Duodenal mucosa (tissue), 2 donors: ENCODE measurements around the gene NCOA5.

Source experiments
- H3K27ac ChIP-seq: one replicate; pipeline ENCODE4 v1.7.0; 2013; ENCODE audit warnings: low read depth, low read length
- H3K27me3 ChIP-seq, 2 donors: one replicate each; pipeline ENCODE4 v1.7.0; 2013; ENCODE audit warnings: low read length in 2 of 2, control low read depth in 1 of 2; ENCODE audit not compliant: insufficient read depth in 2 of 2, control insufficient read depth in 1 of 2
- H3K36me3 ChIP-seq, 2 donors: one replicate each; pipeline ENCODE4 v1.7.0; 2013; ENCODE audit warnings: low read length in 2 of 2, control low read depth in 1 of 2; ENCODE audit not compliant: insufficient read depth in 2 of 2, control insufficient read depth in 1 of 2
- H3K4me1 ChIP-seq, 2 donors: one replicate each; pipeline ENCODE4 v1.7.0; 2013; ENCODE audit warnings: low read length in 2 of 2, control low read depth in 1 of 2; ENCODE audit not compliant: insufficient read depth in 2 of 2, control insufficient read depth in 1 of 2
- H3K4me3 ChIP-seq, 2 donors: one replicate each; pipeline ENCODE4 v1.7.0; 2013; ENCODE audit warnings: low read length in 2 of 2, low read depth in 1 of 2
- H3K9ac ChIP-seq, 2 donors: one replicate each; pipeline ENCODE4 v1.7.0; 2013; ENCODE audit warnings: low read length in 2 of 2, low read depth in 1 of 2
- H3K9me3 ChIP-seq, 2 donors: one replicate each; pipeline ENCODE4 v1.7.0; 2013; ENCODE audit warnings: low read length in 2 of 2, control low read depth in 1 of 2; ENCODE audit not compliant: control insufficient read depth in 1 of 2

NCOA5 gene

DNA sequence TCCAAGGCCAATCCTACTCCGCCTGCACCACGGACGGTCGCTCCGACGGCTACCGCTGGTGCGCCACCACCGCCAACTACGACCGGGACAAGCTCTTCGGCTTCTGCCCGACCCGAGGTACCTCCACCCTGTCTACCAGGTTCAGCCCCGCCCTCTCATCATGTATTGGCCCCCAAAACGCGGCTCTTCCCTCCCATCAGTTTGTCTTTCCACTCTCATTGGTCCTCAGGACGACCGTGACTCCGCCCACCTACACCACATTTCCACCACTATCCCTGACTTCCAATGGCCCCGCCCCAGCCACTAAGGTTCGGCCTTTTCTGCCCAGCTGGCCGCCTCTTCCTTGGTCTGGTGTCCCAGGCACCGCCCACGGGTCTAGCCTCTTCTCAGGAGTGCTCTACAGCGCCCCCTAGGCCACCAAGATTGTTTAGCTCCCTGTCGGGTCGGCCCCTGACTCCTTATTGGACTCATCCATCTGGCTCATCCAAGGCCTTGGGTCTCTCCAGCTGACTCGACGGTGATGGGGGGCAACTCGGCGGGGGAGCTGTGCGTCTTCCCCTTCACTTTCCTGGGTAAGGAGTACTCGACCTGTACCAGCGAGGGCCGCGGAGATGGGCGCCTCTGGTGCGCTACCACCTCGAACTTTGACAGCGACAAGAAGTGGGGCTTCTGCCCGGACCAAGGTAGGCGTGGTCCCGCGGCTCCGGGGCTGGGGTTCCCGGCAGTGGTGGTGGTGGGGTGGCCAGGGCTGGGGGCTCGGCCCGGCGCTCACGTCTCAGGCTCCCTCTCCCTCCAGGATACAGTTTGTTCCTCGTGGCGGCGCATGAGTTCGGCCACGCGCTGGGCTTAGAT, 77.9 kb downstream of the NCOA5 start:
- Histone ChIP-seq H3K9me3 (no peaks in the 10 kb centered on the region), H3K27me3 (peaks cover 63% of the 10 kb centered on the region in 2 donors), H3K4me1 (peaks cover 3 to 19% of the 10 kb centered on the region in 2 donors), H3K27ac (no peak overlapping the region), H3K36me3 (no peaks in the 10 kb centered on the region), H3K9ac (no peak overlapping the region), H3K4me3 (no peak overlapping the region)
